Tibial nerve (tissue), 4 donors: Measurements from ENCODE around the gene EREG. TPM values are rescaled to one million over a fixed set of nuclear protein-coding genes. Genes with fewer than 3 reads are reported as not detected.

Experiments
- DNase-seq, 2 donors: peaks; one replicate each; pipeline ENCODE4 v3.0.0-alpha.2; 2019; ENCODE audit warnings: low spot score in 2 of 2
- H3K27ac ChIP-seq, 4 donors: fragments of 200-600 bp; sonication (generic) in 3 of 4; one replicate each; pipeline ENCODE4 v1.5.1; 2017 to 2019; ENCODE audit warnings: mild to moderate bottlenecking in 1 of 4
- H3K27me3 ChIP-seq, 2 donors: fragments of 200-600 bp; sonication (generic) in 1 of 2; one replicate each; pipeline versions ENCODE4 v1.5.1 to v1.6.0; 2017 to 2019
- H3K36me3 ChIP-seq, 3 donors: fragments of 200-600 bp; sonication (generic); one replicate each; pipeline ENCODE4 v1.5.1; 2018 to 2019
- H3K4me1 ChIP-seq, 4 donors: fragments of 200-600 bp; sonication (generic) in 3 of 4; one replicate each; pipeline ENCODE4 v1.5.1; 2017 to 2019
- H3K4me3 ChIP-seq, 4 donors: fragments of 200-600 bp; sonication (generic) in 3 of 4; one replicate each; pipeline ENCODE4 v1.5.1; 2017 to 2019; ENCODE audit warnings: mild to moderate bottlenecking in 1 of 4, moderate library complexity in 1 of 4
- H3K9me3 ChIP-seq, 4 donors: fragments of 200-600 bp; sonication (generic) in 3 of 4; one replicate each; pipeline ENCODE4 v1.5.1; 2017 to 2019
- EP300 ChIP-seq, 2 donors: sonication (generic); formaldehyde crosslinking; IDR thresholded peaks; one replicate each; pipeline ENCODE4 v1.6.1; 2017; ENCODE audit warnings: antibody characterized with exemption in 2 of 2, mild to moderate bottlenecking in 1 of 2
- POLR2A ChIP-seq, 2 donors: fragments of 450-650 bp; IDR thresholded peaks; one replicate each; pipeline ENCODE4 v1.6.1; 2017; ENCODE audit warnings: antibody characterized with exemption in 2 of 2, mild to moderate bottlenecking in 2 of 2, moderate library complexity in 2 of 2
- WGBS, 2 donors: methylation state at CpG; one replicate each; pipeline ENCODE4 v1.1.5; 2018; 5-methylcytosine and 5-hydroxymethylcytosine counted together
- total RNA-seq, 4 donors: library from RNA; depleted of rRNA; stranded (reverse); fragments of >200 nt; gene quantifications; one replicate each; pipeline ENCODE4 v1.1.0, GENCODE V29; 2016
- TF ChIP-seq, protein P1 (sequence below), 5 experiments: fragments of 200-600 bp in 3 of 5; fragments of 450-650 bp in 2 of 5; sonication (generic) in 3 of 5; IDR thresholded peaks; one replicate each; pipeline ENCODE4 v1.5.1; 2016 to 2019; ENCODE audit warnings: antibody characterized with exemption in 5 of 5, mild to moderate bottlenecking in 3 of 5, moderate library complexity in 2 of 5

Gene EREG
- total RNA-seq, 4 donors from 2014 or later, result 0.20 to 0.21 TPM; not detected in 2

DNA sequence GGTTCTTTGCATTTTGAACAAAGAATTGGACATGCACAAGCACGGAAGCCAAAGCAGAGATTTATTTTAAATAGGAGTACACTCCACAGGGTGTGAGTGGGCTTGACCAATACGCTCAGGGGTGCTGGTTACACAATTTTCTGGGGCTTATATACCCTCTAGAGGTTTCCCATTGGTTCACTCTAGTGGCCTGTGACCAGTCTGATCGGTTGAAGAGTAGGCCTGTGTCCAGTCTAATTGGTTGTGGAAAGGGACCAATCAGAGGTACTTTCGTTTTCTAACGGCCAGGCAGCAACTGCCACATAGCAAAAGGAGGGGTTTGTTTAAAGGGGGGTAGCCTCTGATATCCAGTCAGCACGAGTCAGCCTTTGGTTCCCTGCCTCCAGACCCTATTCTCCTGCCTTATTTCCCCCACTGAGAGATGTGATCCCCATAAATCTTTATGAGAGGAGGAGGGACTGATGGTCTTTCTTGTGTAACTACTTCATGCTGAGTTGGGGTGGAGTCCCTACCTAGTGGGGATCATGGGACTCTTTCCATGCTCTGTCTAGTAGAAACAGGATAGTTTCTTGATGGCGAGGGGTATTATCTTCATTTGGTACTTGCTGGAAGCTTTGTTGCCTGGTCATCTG lies 68.7 kb downstream of the EREG start:
- Histone ChIP-seq H3K4me3 (no peak overlapping the region), H3K4me1 (no peaks in the 10 kb centered on the region), H3K9me3 (no peaks in the 10 kb centered on the region), H3K27me3 (no peaks in the 10 kb centered on the region), H3K36me3 (no peaks in the 10 kb centered on the region), H3K27ac (no peak overlapping the region)
- TF ChIP-seq POLR2A (IDR thresholded peaks at IDR 0.05) (no peak), EP300 (IDR thresholded peaks at IDR 0.05) (no peak)
- TF ChIP-seq, protein P1, sequence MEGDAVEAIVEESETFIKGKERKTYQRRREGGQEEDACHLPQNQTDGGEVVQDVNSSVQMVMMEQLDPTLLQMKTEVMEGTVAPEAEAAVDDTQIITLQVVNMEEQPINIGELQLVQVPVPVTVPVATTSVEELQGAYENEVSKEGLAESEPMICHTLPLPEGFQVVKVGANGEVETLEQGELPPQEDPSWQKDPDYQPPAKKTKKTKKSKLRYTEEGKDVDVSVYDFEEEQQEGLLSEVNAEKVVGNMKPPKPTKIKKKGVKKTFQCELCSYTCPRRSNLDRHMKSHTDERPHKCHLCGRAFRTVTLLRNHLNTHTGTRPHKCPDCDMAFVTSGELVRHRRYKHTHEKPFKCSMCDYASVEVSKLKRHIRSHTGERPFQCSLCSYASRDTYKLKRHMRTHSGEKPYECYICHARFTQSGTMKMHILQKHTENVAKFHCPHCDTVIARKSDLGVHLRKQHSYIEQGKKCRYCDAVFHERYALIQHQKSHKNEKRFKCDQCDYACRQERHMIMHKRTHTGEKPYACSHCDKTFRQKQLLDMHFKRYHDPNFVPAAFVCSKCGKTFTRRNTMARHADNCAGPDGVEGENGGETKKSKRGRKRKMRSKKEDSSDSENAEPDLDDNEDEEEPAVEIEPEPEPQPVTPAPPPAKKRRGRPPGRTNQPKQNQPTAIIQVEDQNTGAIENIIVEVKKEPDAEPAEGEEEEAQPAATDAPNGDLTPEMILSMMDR (IDR thresholded peaks at IDR 0.05), result no peak
- DNase-seq, result no peak
- WGBS, 2 donors, result 69 to 72% methylated on average over 7 of the region's 7 CpGs

DNA sequence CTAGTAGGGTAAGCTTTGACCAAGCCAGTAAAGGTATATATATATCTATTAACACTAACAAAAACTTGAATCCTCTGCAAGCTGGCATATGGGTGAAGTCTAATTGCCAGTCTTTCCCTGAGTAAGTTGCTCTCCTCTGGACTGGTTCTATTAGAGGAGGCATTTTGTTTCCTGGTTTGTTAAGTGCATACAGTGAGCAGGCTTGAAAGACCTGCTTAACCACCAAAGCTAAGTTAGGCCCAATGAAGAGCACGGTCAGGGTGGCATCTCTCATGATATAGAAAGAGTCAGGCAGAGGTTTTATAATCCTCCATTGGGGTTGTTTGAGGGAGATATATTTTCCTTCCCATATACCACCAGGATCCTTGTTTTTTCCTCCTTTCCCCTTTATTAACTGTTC lies 70.4 kb downstream of the EREG start:
- Histone ChIP-seq H3K27me3 (no peaks in the 10 kb centered on the region), H3K4me3 (no peak overlapping the region), H3K36me3 (no peaks in the 10 kb centered on the region), H3K4me1 (no peaks in the 10 kb centered on the region), H3K27ac (no peak overlapping the region), H3K9me3 (no peaks in the 10 kb centered on the region)
- 92 to 94% methylated on average over 1 of the region's 1 CpG for WGBS, 2 donors
- no peak for DNase-seq
- TF ChIP-seq POLR2A (IDR thresholded peaks at IDR 0.05) (no peak), EP300 (IDR thresholded peaks at IDR 0.05) (no peak)
- TF ChIP-seq, protein P1 (IDR thresholded peaks at IDR 0.05), result no peak

DNA sequence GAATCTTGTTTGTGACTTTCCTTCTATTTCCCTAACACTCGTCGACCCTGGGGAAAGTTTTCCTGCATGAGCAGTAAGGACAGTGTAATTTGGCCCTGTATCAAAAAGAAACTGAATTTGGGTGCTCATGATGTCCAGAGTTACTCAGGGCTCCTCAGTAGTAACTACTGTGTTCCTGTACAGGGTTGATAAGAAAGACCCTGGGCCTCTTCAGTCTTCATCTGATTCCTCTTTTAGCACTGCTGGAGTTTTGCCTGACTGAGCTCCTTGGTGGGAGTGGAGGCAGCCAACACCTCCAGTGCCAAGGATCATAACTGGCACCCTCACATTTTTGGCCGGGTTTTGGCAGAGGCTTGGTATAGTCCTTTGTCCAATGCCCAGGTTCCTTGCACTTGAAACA lies 72.9 kb downstream of the EREG start:
- DNase-seq, result no peak
- H3K27ac ChIP-seq, result no peak overlapping the region
- H3K27me3 ChIP-seq, result no peaks in the 10 kb centered on the region
- H3K4me3 ChIP-seq, result no peak overlapping the region
- TF ChIP-seq, protein P1 (IDR thresholded peaks at IDR 0.05), result no peak
- no peak for TF ChIP-seq POLR2A (IDR thresholded peaks at IDR 0.05)
- no peak for TF ChIP-seq EP300 (IDR thresholded peaks at IDR 0.05)
- WGBS, 2 donors, result 93% methylated on average over 3 of the region's 3 CpGs
- H3K36me3 ChIP-seq, result no peaks in the 10 kb centered on the region
- no peaks in the 10 kb centered on the region for H3K9me3 ChIP-seq
- H3K4me1 ChIP-seq, result no peaks in the 10 kb centered on the region

Other genes with a start within 250 kb of the EREG start
- 10 to 100 TPM; 11.4 to 23.7 (median 17.8) TPM for gene MTHFD2L, start 207.0 kb upstream of the EREG start, total RNA-seq
- under 1 TPM in 1 of 4 donors, not detected in 3; 0.78 TPM for gene EPGN, start 56.7 kb upstream of the EREG start, total RNA-seq
- 10 to 100 TPM in 1 of 4 donors, 1 to 10 TPM in 3; 4.0 to 12.9 (median 7.2) TPM for gene AREG, start 80.0 kb downstream of the EREG start, total RNA-seq